ENCODE measurements around the gene PRPS1.

- TF ChIP-seq GATA2 (IDR thresholded peaks at IDR 0.05; ENCODE audit: low read depth, low read length) = no peak
- TF ChIP-seq GATA3 (IDR thresholded peaks at IDR 0.05; ENCODE audit: low read depth, low read length) = no peak
Measured at GRCh38 chrX:107626916-107627315, 1.4 kb upstream of the PRPS1 start.

All from SH-SY5Y (cell line).